Gastrocnemius medialis (tissue), 4 donors: ENCODE measurements around the gene EPB41L4B.

Experiments
- CTCF ChIP-seq, 5 experiments: fragments of 450-650 bp in 3 of 5; fragments of 200-600 bp in 2 of 5; sonication (generic) in 2 of 5; IDR thresholded peaks in 4 of 5; conservative IDR thresholded peaks in 1 of 5; 1 replicate in 4 of 5; 2 replicates in 1 of 5; pipeline ENCODE4 v1.5.1; 2016 to 2019; ENCODE audit warnings: antibody characterized with exemption in 5 of 5, mild to moderate bottlenecking in 3 of 5, moderate library complexity in 3 of 5
- POLR2A ChIP-seq, 2 donors: fragments of 450-650 bp; IDR thresholded peaks; one replicate each; pipeline ENCODE4 v1.6.1; 2017; ENCODE audit warnings: antibody characterized with exemption in 2 of 2, mild to moderate bottlenecking in 2 of 2, moderate library complexity in 2 of 2

GRCh38 chr9:109320331-109320741 is 523 bp downstream of the EPB41L4B start:
- TF ChIP-seq POLR2A (IDR thresholded peaks at IDR 0.05) (no peak), CTCF (IDR thresholded peaks at IDR 0.05 in 4 of 5, conservative IDR thresholded peaks at IDR 0.05 in 1 of 5) (no peak)
